VCaP (cell line): ENCODE measurements around the gene LBHD1.
"Not testable (repeated sequence)": the region's sequence is repeated elsewhere in the genome, so short reads cannot be mapped to it uniquely, and the experiment has no call there.

Experiments used
- H3K27ac ChIP-seq: fragments of 450-650 bp; 2 replicates; pipeline ENCODE4 v1.5.1; 2017
- TF ChIP-seq, protein P1 (sequence below): fragments of 450-650 bp; conservative IDR thresholded peaks from 2 replicates; pipeline ENCODE4 v1.5.1; 2017; ENCODE audit warnings: mild to moderate bottlenecking, moderate library complexity

Gene LBHD1

DNA sequence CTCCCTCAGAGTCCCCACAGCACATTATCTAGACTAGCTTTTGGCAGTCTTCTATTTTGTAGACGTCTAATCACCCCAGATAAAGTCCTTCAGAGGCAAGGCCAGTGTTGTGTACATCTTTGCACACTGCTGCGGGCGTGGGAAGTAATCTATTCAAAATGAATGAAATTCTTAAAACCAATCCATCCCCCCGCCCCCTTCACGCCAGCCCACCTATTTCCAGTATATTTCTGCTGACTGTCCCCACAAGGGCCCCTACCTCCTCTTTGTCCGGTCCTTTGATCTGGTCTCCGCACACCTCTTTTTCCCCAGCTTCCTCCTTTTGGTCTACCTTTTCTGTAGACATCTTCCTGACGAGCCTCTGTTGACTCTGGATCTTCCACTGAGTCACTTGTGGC, 34.8 kb upstream of the LBHD1 start:
- H3K27ac ChIP-seq, result peak overlapping the region; percentile 93
- TF ChIP-seq, protein P1, sequence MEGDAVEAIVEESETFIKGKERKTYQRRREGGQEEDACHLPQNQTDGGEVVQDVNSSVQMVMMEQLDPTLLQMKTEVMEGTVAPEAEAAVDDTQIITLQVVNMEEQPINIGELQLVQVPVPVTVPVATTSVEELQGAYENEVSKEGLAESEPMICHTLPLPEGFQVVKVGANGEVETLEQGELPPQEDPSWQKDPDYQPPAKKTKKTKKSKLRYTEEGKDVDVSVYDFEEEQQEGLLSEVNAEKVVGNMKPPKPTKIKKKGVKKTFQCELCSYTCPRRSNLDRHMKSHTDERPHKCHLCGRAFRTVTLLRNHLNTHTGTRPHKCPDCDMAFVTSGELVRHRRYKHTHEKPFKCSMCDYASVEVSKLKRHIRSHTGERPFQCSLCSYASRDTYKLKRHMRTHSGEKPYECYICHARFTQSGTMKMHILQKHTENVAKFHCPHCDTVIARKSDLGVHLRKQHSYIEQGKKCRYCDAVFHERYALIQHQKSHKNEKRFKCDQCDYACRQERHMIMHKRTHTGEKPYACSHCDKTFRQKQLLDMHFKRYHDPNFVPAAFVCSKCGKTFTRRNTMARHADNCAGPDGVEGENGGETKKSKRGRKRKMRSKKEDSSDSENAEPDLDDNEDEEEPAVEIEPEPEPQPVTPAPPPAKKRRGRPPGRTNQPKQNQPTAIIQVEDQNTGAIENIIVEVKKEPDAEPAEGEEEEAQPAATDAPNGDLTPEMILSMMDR, result no peak

DNA sequence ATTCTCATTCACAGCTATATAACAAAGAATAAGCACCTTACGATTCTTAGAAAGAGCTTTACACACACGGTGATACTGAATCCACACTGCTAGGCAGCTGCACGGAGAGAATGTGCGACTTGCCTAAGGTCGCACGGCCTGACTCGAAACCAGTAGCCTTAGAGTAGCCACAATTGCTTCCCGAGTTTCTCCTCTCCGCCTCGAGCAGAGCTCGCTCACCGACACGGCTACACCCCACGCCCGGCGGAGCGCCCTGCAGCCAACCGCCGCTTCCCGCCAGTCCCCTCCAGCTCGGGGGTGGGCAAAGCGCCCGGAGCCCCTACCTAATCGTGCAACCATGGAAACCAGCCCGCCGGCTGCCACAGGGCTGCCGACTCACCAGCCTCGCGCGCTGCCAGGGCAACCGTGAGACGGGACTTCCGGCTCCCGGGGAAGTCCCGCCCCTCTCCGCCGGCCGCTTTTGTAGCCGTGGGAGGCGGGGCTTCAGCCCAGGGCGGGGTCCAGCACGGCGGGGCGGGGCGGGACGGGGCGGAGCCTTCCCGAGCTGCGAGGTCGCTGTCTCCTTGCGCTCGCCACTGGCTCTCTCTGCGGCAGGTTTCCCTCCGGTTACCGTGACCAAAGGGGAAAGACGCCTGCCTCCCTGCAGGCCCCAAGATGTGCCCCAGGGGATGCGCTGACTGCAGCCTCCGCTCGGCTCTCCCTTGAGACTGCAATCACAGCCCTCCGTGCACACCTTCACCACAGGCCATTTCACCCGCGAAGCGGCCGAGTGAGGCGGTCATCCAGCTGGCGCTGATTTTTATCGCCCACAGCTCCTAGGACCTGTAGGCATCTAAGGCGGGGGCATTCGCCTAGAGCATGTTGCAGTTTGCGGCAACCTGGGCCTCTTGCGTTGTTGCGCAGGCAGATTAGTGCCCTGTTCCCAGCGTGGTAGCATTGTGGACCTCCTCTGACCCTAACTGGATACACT, 34.1 kb upstream of the LBHD1 start:
- H3K27ac ChIP-seq, result peak overlapping the region; percentile 93

DNA sequence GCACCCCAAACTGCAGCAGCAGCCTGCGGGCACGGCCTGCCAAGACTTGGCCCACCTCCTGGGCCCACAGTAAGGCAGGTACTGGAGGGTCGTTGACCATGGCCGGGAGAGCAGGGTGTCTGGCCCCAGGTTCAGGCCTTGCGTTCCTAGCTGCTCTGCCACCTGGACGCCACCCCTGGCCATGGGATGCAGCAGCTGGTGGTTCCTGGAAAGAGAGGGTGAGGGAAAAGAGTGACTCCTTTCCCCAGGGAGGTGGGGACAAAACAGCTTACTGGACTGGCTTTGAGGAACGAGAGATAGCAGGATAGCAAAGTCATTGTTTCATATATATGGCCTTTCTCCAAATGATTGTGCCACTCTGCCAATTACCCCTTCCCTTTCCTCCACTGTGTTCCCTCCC, 33.3 kb upstream of the LBHD1 start:
- TF ChIP-seq, protein P1, result peak; percentile 33; the same call in 1 of the 2 replicates
- H3K27ac ChIP-seq, result peak overlapping the region; percentile 93

More for the DNA sequence above, 34.1 kb upstream of the LBHD1 start:
- TF ChIP-seq, protein P1, result no peak

DNA sequence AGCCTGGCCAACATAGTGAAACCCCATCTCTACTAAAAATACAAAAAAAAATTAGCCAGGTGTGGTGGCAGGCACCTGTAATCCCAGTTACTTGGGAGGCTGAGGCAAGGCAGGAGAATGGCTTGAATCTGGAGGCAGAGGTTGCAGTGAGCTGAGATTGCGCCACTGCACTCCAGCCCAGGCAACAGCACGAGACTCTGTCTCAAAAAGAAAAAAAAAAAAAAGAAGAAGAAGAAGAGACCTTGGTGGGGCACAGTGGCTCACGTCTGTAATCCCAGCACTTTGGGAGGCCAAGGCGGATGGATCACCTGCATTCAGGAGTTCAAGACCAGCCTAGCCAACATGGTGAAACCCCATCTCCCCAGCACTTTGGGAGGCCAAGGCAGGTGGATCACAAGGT, 31.9 kb upstream of the LBHD1 start:
- peak overlapping the region; percentile 93 for H3K27ac ChIP-seq

DNA sequence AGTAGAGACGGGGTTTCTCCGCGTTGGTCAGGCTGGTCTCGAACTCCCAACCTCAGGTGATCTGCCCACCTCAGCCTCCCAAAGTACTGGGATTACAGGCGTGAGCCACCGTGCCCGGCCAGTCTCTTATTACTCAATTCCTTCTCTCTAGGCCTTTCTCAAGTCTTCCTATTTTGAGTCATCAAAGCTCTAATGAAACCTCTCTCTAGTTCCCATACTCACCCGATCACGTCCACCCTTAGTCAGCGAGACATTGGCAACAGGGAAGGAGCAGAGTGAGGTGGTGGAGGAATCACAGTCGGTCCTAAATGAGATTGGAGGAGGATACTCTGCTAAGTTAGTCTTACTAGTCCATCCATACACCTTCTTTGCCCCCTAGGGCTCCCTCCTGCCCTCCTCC, 30.2 kb upstream of the LBHD1 start:
- TF ChIP-seq, protein P1, result no peak
- H3K27ac ChIP-seq, result no peak overlapping the region

DNA sequence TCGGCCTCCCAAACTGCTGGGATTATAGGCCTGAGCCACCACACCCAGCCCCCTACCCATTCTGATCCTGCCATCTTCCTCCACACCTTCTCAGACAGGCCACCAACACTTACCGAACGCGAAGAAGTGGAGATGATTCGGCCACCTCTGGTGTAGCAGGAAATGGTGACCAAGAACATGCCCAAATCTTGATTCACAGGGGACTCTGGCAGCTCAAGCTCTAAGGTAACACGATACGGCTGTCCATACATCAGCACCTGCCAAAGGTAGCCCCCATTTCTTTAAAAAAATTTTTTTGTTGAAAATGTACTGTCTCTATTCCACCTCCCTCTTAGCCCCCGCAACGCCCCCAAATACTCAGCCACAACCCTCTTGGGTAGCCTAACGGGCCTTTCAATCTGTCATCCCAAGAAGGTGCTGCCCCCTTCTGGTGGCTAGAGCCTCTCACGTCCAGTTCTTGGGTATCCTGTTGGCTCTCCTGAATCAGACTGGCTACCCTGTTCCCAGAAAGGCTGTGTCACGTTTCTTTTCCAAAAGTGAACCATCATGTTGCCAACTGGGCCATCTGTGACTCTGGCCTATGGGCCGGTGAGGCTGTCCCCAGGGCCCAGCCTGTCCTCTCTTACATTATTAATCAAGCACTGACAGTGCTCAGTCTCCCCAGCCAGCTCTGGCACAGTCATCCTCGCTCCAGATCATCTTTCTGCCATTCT, 22.5 kb upstream of the LBHD1 start:
- TF ChIP-seq, protein P1, result peak; percentile 83
- no peak overlapping the region for H3K27ac ChIP-seq

DNA sequence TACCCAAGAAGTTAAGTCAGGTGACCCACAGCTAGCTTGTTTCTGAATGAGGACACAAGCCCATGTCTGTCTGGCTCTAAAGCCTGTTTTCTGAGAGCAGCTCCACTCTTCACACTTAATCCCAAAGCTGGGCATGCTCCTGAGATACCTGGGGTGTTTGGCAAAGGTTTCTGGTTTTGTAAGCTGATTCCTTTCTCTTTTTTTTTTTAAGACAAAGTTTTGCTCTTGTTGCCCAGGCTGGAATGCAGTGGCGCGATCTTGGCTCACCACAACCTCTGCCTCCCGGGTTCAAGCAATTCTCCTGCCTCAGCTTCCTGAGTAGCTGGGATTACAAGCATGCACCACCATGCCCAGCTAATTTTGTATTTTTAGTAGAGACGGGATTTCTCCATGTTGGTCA, 21.6 kb upstream of the LBHD1 start:
- not testable (repeated sequence) for H3K27ac ChIP-seq

DNA sequence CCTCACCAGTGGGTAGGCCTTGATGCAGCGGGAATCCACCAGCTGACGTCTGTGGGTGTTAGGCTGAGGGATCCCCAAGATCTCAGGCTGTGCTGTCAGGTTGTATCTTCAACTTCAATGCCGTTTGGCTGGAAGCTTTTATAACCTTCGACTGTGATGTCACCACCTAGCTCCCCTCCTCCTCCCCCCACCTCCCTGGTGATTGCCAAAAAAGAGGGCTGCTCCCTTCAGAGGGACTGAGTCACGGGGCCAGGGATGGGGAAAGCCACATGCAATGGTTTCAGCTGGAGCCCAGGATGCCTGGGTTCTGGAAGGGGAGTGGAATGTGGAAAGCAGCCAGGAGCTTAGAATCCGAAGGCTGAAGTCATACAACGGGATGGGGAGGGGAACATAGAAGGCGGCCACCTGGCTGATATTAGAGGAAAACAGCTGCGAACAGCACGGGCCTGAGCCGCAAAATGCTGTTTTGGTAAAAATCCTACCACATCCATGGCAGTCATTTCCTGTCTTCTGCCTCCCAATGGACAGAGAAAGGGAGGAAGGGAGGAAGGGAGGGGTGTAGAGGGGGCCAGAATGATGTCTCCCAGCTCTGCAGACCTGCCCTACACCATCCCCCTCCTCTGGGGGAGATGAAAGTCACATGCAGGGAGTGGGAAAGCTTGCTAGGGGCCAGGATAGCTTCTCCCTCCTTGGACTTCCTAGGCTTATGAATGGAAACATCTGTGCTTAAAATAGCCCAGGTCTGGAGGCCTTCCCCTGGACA, 17.5 kb upstream of the LBHD1 start, which contains the start of gene LRRN4CL:
LRRN4CL (minus strand) TSS at position 110 of the 763 bp plus-strand sequence. CDS start 1,022 bp downstream, outside the sequence.
- TF ChIP-seq, protein P1, result no peak
- H3K27ac ChIP-seq, result no peak within 1 kb of the TSS
